AML-193 (cell line): ENCODE measurements around the gene DCTD.

Experiments
- DNase-seq, 2 experiments: peaks; one replicate each; lab custom pipeline; 2025; lab: John Stamatoyannopoulos, UW

The DCTD gene

GRCh38 chr4:182917182-182918043 is at the start of gene DCTD:
Gene DCTD (minus strand): TSS chr4:182917386. CDS start chr4:182915568, 1,818 bp downstream.
- DNase-seq, result peak; percentile 48

DNA sequence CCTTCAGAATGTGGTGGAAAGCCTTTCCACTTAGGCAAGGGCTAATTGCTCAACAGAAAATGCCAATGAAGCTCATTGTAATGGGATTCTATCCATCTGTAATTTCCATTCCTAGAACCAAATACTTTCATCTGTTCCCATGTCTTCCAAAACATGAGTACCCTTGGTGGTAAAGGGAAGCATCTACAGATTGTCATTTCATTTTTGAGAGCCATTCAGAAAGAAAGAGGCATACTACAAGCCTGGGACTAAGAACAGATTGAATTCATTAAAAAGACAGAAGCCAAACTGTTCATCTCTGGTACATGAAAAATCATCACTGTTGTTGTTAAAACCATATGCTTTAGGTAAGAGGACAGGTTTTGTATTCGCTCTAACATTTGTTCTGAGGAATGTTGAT is 43.6 kb upstream of the DCTD start:
- DNase-seq, result no peak

- no peak for DNase-seq
These were observed 43.0 kb upstream of the DCTD start for GRCh38 chr4:182960228-182960627.

DNA sequence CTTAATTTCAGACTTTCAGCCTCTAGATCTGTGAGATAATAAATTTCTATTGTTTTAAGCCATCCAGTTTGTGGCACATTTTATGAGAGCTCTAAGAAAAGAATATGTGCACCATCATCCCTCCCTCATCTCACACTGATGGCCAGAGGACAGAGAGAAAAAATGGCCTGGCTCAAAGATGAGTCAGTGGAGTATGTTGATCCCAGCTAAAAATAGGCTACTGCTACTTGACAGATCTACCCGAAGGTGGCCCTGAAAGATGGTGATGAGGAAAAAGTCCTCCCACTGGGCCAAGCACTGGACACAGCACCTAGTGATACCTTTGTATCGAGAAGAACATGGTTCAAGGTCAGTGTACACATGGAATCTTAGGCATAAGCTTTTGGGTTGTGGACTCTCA is 38.2 kb upstream of the DCTD start:
- no peak for DNase-seq

DNA sequence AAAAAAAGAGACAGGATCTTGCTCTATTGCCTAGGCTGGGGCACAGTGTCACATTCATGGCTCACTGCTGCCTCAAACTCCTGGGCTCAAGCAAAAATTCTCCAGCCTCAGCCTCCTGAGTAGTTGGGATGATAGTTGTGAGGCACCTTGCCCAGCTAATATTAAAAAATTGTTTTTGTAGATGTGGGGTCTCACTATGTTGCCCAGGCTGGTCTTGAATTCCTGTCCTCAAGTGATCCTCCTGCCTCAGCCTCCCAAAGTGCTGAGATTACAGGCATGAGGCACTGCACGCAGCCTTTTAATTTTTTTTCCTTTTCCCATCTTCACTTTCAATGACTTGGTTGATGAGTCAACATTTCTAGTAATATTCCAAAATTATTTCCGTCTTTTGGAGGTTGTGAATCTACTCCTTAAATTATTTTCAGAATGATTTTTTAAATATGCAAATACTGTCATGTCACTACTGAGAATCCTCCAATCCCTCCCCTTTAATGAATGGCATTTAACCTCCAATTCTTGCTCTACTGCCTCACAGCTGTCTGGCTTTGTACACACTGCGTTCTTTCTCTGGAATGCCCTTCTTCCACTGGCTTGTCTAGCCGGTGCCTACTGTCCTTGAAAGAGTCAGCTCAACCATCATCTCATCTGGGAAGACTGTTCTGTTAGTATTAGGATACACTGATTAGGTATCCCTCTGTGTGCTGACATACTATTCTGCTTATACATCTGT is 27.5 kb upstream of the DCTD start:
- no peak for DNase-seq

DNA sequence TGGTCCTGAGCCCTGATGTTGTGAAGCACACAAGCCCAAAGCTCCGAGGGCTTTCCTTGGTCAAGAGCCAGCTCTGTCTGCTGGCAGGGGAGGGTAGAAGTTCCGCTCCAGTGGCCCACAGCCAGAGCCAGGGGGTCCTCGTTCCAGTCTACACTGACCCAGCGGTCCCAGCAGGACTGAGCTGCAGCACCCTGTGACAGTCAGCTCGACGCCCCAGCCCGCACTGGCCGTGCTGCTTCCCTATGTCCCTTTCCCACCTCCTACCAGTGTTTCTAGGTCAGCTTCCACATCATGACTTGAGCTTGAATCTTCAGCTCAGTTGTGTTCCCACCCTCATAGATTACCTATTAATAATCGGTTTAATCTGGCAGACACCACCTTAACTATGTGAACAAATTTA is 22.5 kb upstream of the DCTD start:
- DNase-seq, result no peak

GRCh38 chr4:182938205-182938645 is 21.0 kb upstream of the DCTD start:
- DNase-seq, result peak; percentile 39 to 51

GRCh38 chr4:182937268-182938204 is 20.4 kb upstream of the DCTD start:
- no peak for DNase-seq

- no peak for DNase-seq
These were observed 15.5 kb upstream of the DCTD start for GRCh38 chr4:182932651-182933050.

- DNase-seq, result no peak
These were observed 14.6 kb upstream of the DCTD start for GRCh38 chr4:182931691-182932345.

GRCh38 chr4:182930889-182931288 is 13.7 kb upstream of the DCTD start:
- no peak for DNase-seq

GRCh38 chr4:182929296-182929695 is 12.1 kb upstream of the DCTD start:
- no peak for DNase-seq

- DNase-seq, result no peak
These were observed 10.9 kb upstream of the DCTD start for GRCh38 chr4:182928061-182928460.

DNA sequence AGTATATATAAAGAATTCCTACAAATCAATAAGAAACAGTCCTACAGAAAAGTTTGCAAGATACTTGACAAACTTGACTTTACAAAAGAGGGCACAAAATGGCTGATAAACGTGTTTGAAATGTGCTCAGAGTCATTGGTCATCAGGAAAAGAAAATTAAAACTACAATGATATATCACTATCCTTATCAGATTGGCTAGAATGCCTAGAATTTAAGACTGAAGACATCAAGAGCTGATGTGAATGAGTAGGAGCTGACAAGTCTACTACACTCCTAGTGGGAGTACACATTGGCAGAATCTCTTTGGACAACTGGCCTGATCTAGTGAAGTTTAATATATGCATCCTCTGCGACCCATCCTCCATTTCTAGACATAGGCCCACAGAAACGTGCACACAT is 10.3 kb upstream of the DCTD start:
- DNase-seq, result no peak

DNA sequence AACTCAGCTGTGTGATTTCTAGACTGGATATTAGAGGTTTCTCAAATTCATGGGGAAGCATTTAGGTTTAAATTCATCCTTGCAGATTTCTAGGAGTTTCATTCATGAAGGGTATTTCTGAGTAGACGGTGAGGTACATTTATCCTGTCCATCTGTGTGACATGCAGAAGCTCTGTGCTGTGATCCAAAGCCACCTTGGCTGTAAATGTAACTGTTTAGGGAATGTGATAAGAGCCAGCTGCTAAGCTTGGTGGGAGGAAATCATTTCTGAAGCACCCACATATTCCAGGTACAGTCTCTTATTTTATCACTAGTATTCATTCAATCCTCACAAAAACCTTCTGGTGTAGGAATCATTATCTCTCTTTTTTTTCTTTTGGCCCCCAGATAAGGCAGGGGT is 8.7 kb upstream of the DCTD start:
- no peak for DNase-seq

DNA sequence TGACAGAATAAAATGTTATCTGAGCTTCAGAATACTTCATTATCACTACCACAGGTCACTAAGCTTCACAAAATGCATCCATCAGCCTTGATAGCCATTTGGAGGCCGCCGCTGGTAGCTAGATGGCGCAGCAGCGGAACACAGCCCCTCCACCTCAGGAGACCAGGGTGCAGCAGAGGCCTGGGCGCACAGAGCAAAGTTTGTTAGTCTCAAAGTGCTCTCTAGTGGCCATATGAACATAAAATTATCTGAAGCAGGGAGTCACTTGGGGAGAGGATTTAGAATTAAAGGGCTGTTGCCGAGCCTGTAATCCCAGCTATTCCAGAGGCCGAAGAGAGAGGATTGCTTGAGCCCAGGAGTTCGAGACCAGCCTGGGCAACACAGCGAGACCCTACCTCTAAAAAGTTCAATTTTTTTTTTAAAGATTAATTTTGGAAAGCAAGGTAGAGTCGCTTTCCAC is 8.1 kb upstream of the DCTD start:
- DNase-seq, result peak; percentile 82 to 93

GRCh38 chr4:182924497-182924896 is 7.3 kb upstream of the DCTD start:
- no peak for DNase-seq

DNA sequence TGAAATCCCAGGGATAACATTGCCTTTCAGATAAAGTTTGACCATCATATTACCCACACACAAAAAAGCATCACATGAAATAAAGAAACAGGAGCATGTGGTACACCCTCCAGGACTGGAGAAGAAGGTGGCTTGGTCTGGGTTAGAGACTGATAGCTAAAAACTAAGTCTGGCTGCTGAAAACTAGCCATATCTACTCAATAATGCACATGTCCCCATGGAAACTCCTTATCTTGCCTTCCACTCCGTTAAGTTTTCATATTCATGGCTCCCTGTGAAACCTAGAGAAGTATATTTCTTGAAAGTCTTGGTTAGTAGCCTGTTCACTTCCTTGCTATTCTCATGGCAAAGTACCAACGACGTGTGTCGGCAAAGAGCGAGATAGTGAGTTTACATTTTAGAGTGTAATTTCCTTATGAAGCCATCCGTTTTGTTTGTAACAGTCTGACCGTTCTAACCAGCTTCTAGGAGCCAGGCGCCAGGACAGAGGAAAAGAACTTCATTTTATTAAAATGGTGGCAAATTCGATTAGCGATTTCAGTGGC is 6.7 kb upstream of the DCTD start:
- DNase-seq, result no peak

DNA sequence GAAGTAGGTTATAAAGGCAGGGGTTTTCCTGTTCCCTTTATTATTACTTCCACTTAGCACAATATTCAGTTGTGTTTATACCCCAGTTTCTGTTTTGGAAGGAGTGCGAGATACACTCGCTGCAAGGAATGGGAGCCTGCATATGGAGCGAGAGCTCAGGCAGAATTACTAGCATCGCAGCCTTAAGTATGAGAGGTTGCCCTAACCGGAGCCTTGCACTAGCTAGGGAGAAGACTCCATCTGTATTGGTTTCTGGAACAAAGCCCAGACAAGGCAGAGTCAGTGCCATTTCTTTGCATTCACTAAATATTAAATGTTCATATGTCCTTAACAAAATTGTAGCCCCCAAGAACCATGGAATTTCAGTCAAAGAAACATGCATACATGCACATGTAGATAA is 6.2 kb upstream of the DCTD start:
- DNase-seq, result no peak

GRCh38 chr4:182922501-182923284 is 5.5 kb upstream of the DCTD start:
- DNase-seq, result no peak
